C4-2B (cell line): ENCODE measurements around the gene WDR46.

Experiments used
- ZFX ChIP-seq: fragments of 450-650 bp; IDR thresholded peaks from 2 replicates; pipeline ENCODE4 v1.6.1; 2017
- TF ChIP-seq, protein P1 (sequence below): fragments of 450-650 bp; conservative IDR thresholded peaks from 2 replicates; pipeline ENCODE4 v1.5.1; 2017; ENCODE audit warnings: mild to moderate bottlenecking

DNA sequence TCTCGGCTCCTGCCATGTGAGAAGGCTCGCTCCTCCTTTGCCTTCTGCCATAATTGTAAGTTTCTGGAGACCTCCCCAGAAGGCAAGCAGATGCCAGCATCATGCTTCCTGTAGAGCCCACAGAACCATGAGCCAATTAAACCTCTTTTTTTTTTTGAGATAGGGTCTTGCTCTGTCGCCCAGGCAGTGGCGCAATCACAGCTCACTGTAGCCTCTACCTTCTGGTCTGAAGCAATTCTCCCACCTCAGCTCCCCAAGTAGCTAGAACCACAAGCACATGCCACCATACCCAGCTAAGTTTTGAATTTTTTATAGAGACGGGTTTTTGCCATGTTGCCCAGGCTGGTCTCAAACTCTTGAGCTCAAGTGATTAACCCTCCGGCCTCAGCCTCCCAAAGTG is 52.2 kb downstream of the WDR46 start:
- TF ChIP-seq, protein P1, sequence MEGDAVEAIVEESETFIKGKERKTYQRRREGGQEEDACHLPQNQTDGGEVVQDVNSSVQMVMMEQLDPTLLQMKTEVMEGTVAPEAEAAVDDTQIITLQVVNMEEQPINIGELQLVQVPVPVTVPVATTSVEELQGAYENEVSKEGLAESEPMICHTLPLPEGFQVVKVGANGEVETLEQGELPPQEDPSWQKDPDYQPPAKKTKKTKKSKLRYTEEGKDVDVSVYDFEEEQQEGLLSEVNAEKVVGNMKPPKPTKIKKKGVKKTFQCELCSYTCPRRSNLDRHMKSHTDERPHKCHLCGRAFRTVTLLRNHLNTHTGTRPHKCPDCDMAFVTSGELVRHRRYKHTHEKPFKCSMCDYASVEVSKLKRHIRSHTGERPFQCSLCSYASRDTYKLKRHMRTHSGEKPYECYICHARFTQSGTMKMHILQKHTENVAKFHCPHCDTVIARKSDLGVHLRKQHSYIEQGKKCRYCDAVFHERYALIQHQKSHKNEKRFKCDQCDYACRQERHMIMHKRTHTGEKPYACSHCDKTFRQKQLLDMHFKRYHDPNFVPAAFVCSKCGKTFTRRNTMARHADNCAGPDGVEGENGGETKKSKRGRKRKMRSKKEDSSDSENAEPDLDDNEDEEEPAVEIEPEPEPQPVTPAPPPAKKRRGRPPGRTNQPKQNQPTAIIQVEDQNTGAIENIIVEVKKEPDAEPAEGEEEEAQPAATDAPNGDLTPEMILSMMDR = no peak
- TF ChIP-seq ZFX = no peak
